GM18868 (cell line): Measurements from ENCODE around the gene KCNB1.

Experiments used
- ATAC-seq: cut with Tn5 transposase; IDR thresholded peaks from one replicate; pipeline ENCODE4 v1.9.1; 2021; ENCODE audit warnings: mild to moderate bottlenecking, moderate library complexity; ENCODE audit not compliant: unreplicated experiment

KCNB1 gene

GRCh38 chr20:49360242-49360968 lies 122.1 kb downstream of the KCNB1 start:
- no peak for ATAC-seq

- ATAC-seq: no peak
These were observed 125.8 kb downstream of the KCNB1 start for GRCh38 chr20:49356676-49357075.

- ATAC-seq: no peak
These were observed 127.8 kb downstream of the KCNB1 start for GRCh38 chr20:49354673-49355072.

- no peak for ATAC-seq
These were observed 129.1 kb downstream of the KCNB1 start for GRCh38 chr20:49353348-49353747.

- ATAC-seq: no peak
These were observed 129.7 kb downstream of the KCNB1 start for GRCh38 chr20:49352751-49353150.

GRCh38 chr20:49351775-49352174 lies 130.7 kb downstream of the KCNB1 start:
- no peak for ATAC-seq

- no peak for ATAC-seq
These were observed 132.7 kb downstream of the KCNB1 start for GRCh38 chr20:49349694-49350252.

GRCh38 chr20:49349078-49349477 lies 133.4 kb downstream of the KCNB1 start:
- no peak for ATAC-seq

- ATAC-seq: no peak
These were observed 133.9 kb downstream of the KCNB1 start for GRCh38 chr20:49348563-49348962.

GRCh38 chr20:49347156-49347555 lies 135.3 kb downstream of the KCNB1 start:
- no peak for ATAC-seq

GRCh38 chr20:49346682-49347081 lies 135.8 kb downstream of the KCNB1 start:
- ATAC-seq: no peak

- no peak for ATAC-seq
These were observed 136.9 kb downstream of the KCNB1 start for GRCh38 chr20:49345524-49345923.

- no peak for ATAC-seq
These were observed 137.5 kb downstream of the KCNB1 start for GRCh38 chr20:49344975-49345374.

GRCh38 chr20:49344140-49344539 lies 138.3 kb downstream of the KCNB1 start:
- no peak for ATAC-seq

- no peak for ATAC-seq
These were observed 139.2 kb downstream of the KCNB1 start for GRCh38 chr20:49343246-49343645.

- ATAC-seq: no peak
These were observed 142.1 kb downstream of the KCNB1 start for GRCh38 chr20:49340161-49340966.

- no peak for ATAC-seq
These were observed 143.3 kb downstream of the KCNB1 start for GRCh38 chr20:49339123-49339522.

GRCh38 chr20:49338061-49338460 lies 144.4 kb downstream of the KCNB1 start:
- ATAC-seq: no peak

- ATAC-seq: no peak
These were observed 145.1 kb downstream of the KCNB1 start for GRCh38 chr20:49337357-49337756.

GRCh38 chr20:49336786-49337185 lies 145.7 kb downstream of the KCNB1 start:
- no peak for ATAC-seq

GRCh38 chr20:49335476-49335875 lies 147.0 kb downstream of the KCNB1 start:
- no peak for ATAC-seq
